IMR-90 (cell line): ENCODE data around the gene CEP162. TPM values are rescaled to one million over a fixed set of nuclear protein-coding genes. Genes with fewer than 3 reads are reported as not detected.

Experiments
- ATAC-seq: fragments of 200-7000 bp; cut with Tn5 transposase; 2 replicates; pipeline ENCODE4 v1.9.1; 2020; ENCODE audit warnings: low read depth, mild to moderate bottlenecking, moderate library complexity
- BruUV-seq: library from RNA; stranded (reverse); fragments of 400-500 nt; replicated peaks from 2 replicates; lab custom pipeline; 2021; lab: Mats Ljungman, UMichigan
- CTCF ChIA-PET: fragments of 300-600 bp; formaldehyde crosslinking; extraction: SDS; loops from one replicate; lab custom pipeline; 2021; ENCODE audit warnings: antibody characterized with exemption; lab: Yijun Ruan, JAX
- POLR2A ChIA-PET: fragments of 300-600 bp; sonication (Branson Sonifier 250); formaldehyde crosslinking; loops from one replicate; lab custom pipeline; 2022; ENCODE audit warnings: antibody characterized with exemption; ENCODE audit not compliant: unreplicated experiment; lab: Charles Lee
- DNase-seq: peaks from one replicate; pipeline ENCODE4 v3.0.0; 2013
- H2AFZ ChIP-seq: replicated peaks from 2 replicates; pipeline ENCODE3; 2013; ENCODE audit warnings: low read length, mild to moderate bottlenecking; ENCODE audit not compliant: poor library complexity
- H2AK5ac ChIP-seq: 2 replicates; pipeline ENCODE4 v1.6.1; 2013; ENCODE audit warnings: low read depth, low read length, inconsistent platforms
- H2AK9ac ChIP-seq: replicated peaks from 2 replicates; pipeline ENCODE3; 2013; ENCODE audit warnings: mild to moderate bottlenecking, low read depth, low read length, moderate library complexity; ENCODE audit not compliant: poor library complexity
- H2BK120ac ChIP-seq: 2 replicates; pipeline ENCODE4 v1.6.1; 2013; ENCODE audit warnings: low read depth, low read length, inconsistent platforms
- H2BK15ac ChIP-seq: 3 replicates; pipeline ENCODE4 v1.6.1; 2013; ENCODE audit warnings: low read depth, low read length, inconsistent platforms
- H2BK20ac ChIP-seq: 2 replicates; pipeline ENCODE4 v1.6.1; 2013; ENCODE audit warnings: low read depth, mild to moderate bottlenecking, inconsistent platforms, low read length, moderate library complexity
- H2BK5ac ChIP-seq: 2 replicates; pipeline ENCODE4 v1.6.1; 2013; ENCODE audit warnings: mild to moderate bottlenecking, low read depth, low read length, inconsistent platforms; ENCODE audit not compliant: poor library complexity, severe bottlenecking
- H3K14ac ChIP-seq: replicated peaks from 2 replicates; pipeline ENCODE4 v1.6.1; 2013; ENCODE audit warnings: low read depth, low read length, inconsistent platforms
- H3K18ac ChIP-seq: 2 replicates; pipeline ENCODE4 v1.6.1; 2013; ENCODE audit warnings: low read depth, low read length, control low read depth
- H3K23ac ChIP-seq: 2 replicates; pipeline ENCODE4 v1.6.1; 2013; ENCODE audit warnings: low read depth, low read length, inconsistent platforms
- H3K27ac ChIP-seq: 2 replicates; pipeline ENCODE4 v1.5.1; 2013; ENCODE audit warnings: mild to moderate bottlenecking, control low read depth, low read length; ENCODE audit not compliant: insufficient read depth
- H3K27me3 ChIP-seq: 2 replicates; pipeline ENCODE4 v1.6.1; 2013; ENCODE audit warnings: low read length; ENCODE audit not compliant: control insufficient read depth, insufficient read depth
- H3K36me3 ChIP-seq: 2 replicates; pipeline ENCODE4 v1.6.1; 2013; ENCODE audit warnings: low read length, mixed read lengths; ENCODE audit not compliant: control insufficient read depth, insufficient read depth
- H3K4ac ChIP-seq: 2 replicates; pipeline ENCODE4 v1.6.1; 2013; ENCODE audit warnings: low read depth, low read length, inconsistent platforms
- H3K4me1 ChIP-seq: 2 replicates; pipeline ENCODE4 v1.6.1; 2013; ENCODE audit warnings: low read length, mixed read lengths; ENCODE audit not compliant: control insufficient read depth, insufficient read depth
- H3K4me2 ChIP-seq: 2 replicates; pipeline ENCODE4 v1.6.1; 2013; ENCODE audit warnings: low read depth, mild to moderate bottlenecking, control low read depth, low read length, moderate library complexity
- H3K4me3 ChIP-seq: 2 replicates; pipeline ENCODE4 v1.5.1; 2013; ENCODE audit warnings: low read depth, mild to moderate bottlenecking, control low read depth, low read length, moderate library complexity; ENCODE audit not compliant: insufficient read depth
- H3K56ac ChIP-seq: 2 replicates; pipeline ENCODE4 v1.6.1; 2013; ENCODE audit warnings: low read length, inconsistent platforms; ENCODE audit not compliant: insufficient read depth; ENCODE audit errors: extremely low read depth
- H3K79me1 ChIP-seq, 2 experiments: 2 replicates each; pipeline ENCODE4 v1.6.1; 2013; ENCODE audit warnings: low read length in 2 of 2, inconsistent platforms in 1 of 2, low read depth in 1 of 2
- H3K9ac ChIP-seq: 2 replicates; pipeline ENCODE4 v1.6.1; 2013; ENCODE audit warnings: low read depth, low read length, control low read depth
- H3K9me1 ChIP-seq: 2 replicates; pipeline ENCODE4 v1.6.1; 2013; ENCODE audit warnings: low read length, inconsistent platforms; ENCODE audit not compliant: insufficient read depth
- H3K9me3 ChIP-seq: 2 replicates; pipeline ENCODE4 v1.6.1; 2013; ENCODE audit warnings: low read length; ENCODE audit not compliant: control insufficient read depth, insufficient read depth
- H4K20me1 ChIP-seq: 2 replicates; pipeline ENCODE4 v1.6.1; 2013; ENCODE audit warnings: low read length, inconsistent platforms; ENCODE audit not compliant: insufficient read depth
- H4K5ac ChIP-seq: 2 replicates; pipeline ENCODE4 v1.6.1; 2013; ENCODE audit warnings: mild to moderate bottlenecking, low read depth, low read length, control low read depth
- H4K8ac ChIP-seq, 2 experiments: 2 replicates each; pipeline ENCODE4 v1.6.1; 2013; ENCODE audit warnings: low read depth in 2 of 2, low read length in 2 of 2, control low read depth in 1 of 2, inconsistent platforms in 1 of 2
- H4K91ac ChIP-seq: 2 replicates; pipeline ENCODE4 v1.6.1; 2013; ENCODE audit warnings: low read depth, low read length, inconsistent platforms; ENCODE audit not compliant: insufficient read depth
- BHLHE40 ChIP-seq: fragments of 150-350 bp; IDR thresholded peaks from 2 replicates; pipeline ENCODE4 v1.6.1; 2016; ENCODE audit warnings: mild to moderate bottlenecking, low read depth, low read length
- CEBPB ChIP-seq: IDR thresholded peaks from 2 replicates; pipeline ENCODE4 v1.6.1; 2012; ENCODE audit warnings: low read depth, low read length, improper control_type of control experiment
- CHD1 ChIP-seq: IDR thresholded peaks from 2 replicates; pipeline ENCODE4 v1.6.1; 2012; ENCODE audit warnings: low read depth, low read length, improper control_type of control experiment
- CTCF ChIP-seq: conservative IDR thresholded peaks from 2 replicates; pipeline ENCODE4 v1.5.1; 2012; ENCODE audit warnings: mild to moderate bottlenecking, low read depth, low read length, improper control_type of control experiment
- MAZ ChIP-seq: IDR thresholded peaks from 2 replicates; pipeline ENCODE4 v1.6.1; 2012; ENCODE audit warnings: low read depth, mild to moderate bottlenecking, low read length, improper control_type of control experiment, moderate library complexity, borderline replicate concordance
- MXI1 ChIP-seq: IDR thresholded peaks from 2 replicates; pipeline ENCODE4 v1.6.1; 2012; ENCODE audit warnings: low read depth, mild to moderate bottlenecking, low read length, moderate library complexity, borderline replicate concordance
- NFE2L2 ChIP-seq: fragments of 150-350 bp; IDR thresholded peaks from 2 replicates; pipeline ENCODE4 v1.6.1; 2016; ENCODE audit warnings: low read depth, mild to moderate bottlenecking, low read length
- RAD21 ChIP-seq: IDR thresholded peaks from 2 replicates; pipeline ENCODE4 v1.6.1; 2012; ENCODE audit warnings: low read length, improper control_type of control experiment
- RFX5 ChIP-seq: IDR thresholded peaks from 2 replicates; pipeline ENCODE4 v1.8.0; 2012; ENCODE audit warnings: low read depth, mild to moderate bottlenecking, low read length, moderate library complexity
- SMC3 ChIP-seq: fragments of 150-350 bp; IDR thresholded peaks from 2 replicates; pipeline ENCODE4 v1.6.1; 2016; ENCODE audit warnings: low read depth, mild to moderate bottlenecking, antibody characterized with exemption, low read length, moderate library complexity
- WGBS, 2 experiments: methylation state at CpG; one replicate each; pipeline versions ENCODE4 v1.1.5 to v1.1.7; 2013; ENCODE audit warnings: missing lambda C conversion rate in 2 of 2; ENCODE audit not compliant: insufficient read length in 1 of 2; ENCODE audit errors: extremely low coverage in 2 of 2; 5-methylcytosine and 5-hydroxymethylcytosine counted together
- dilution Hi-C: fragments of 300-500 bp; cut with HindIII; formaldehyde crosslinking; loops from one replicate; pipeline ENCODE4 v1.14.3; 2018; ENCODE audit warnings: low sequenced_read_pairs; ENCODE audit not compliant: unreplicated experiment
- in situ Hi-C: fragments of 300-500 bp; cut with MboI; formaldehyde crosslinking; loops from 3 replicates; pipeline ENCODE4 v1.14.3; 2019; ENCODE audit warnings: low sequenced_read_pairs, inconsistent platforms, mixed read lengths
- intact Hi-C: fragments of 100-400 bp; cut with micrococcal nuclease; formaldehyde crosslinking; loops from 2 replicates; pipeline ENCODE4 v1.10.0; 2022
- polyA plus RNA-seq, 3 experiments: library from polyadenylated mRNA; depleted of rRNA; stranded (reverse); fragments of >200 nt; gene quantifications; 2 replicates each; pipeline ENCODE4 v1.2.3, GENCODE V29; 2012; ENCODE audit warnings: low replicate concordance in 1 of 3
- total RNA-seq: library from RNA; depleted of rRNA; stranded (reverse); fragments of >200 nt; gene quantifications from 2 replicates; pipeline ENCODE4 v1.2.3, GENCODE V29; 2012
- TF ChIP-seq, protein P1 (sequence below): fragments of 150-350 bp; IDR thresholded peaks from 2 replicates; pipeline ENCODE4 v1.6.1; 2016; ENCODE audit warnings: low read depth, mild to moderate bottlenecking, low read length, moderate library complexity, borderline replicate concordance
- TF ChIP-seq, protein P2 (sequence below): fragments of 150-350 bp; IDR thresholded peaks from 2 replicates; pipeline ENCODE4 v1.6.1; 2017; ENCODE audit warnings: mild to moderate bottlenecking, antibody characterized with exemption, low read length, low read depth

Gene CEP162
- total and polyA plus RNA-seq, 2 of the 4 experiments (the other 2 are of a cell fraction): 1.2 to 1.6 TPM

- Histone ChIP-seq H4K5ac (no peak overlapping the region), H2BK120ac (no peak overlapping the region), H3K56ac (no peak overlapping the region), H3K23ac (no peak overlapping the region), H3K4me2 (no peak overlapping the region), H3K4ac (no peak overlapping the region), H3K4me1 (no peaks in the 10 kb centered on the region), H3K14ac (no peak overlapping the region), H4K20me1 (no peaks in the 10 kb centered on the region), H3K18ac (no peak overlapping the region), H4K8ac (no peak overlapping the region), H3K79me1 (no peaks in the 10 kb centered on the region), H2AK5ac (no peak overlapping the region), H3K9me3 (no peaks in the 10 kb centered on the region), H2BK5ac (no peak overlapping the region), H2BK15ac (no peak overlapping the region), H4K91ac (no peak overlapping the region), H3K36me3 (no peaks in the 10 kb centered on the region), H3K27ac (no peak overlapping the region), H3K9me1 (no peaks in the 10 kb centered on the region), H2AFZ (no peak overlapping the region), H3K9ac (no peak overlapping the region), H3K4me3 (no peak overlapping the region), H3K27me3 (no peaks in the 10 kb centered on the region; the same call in 1 of the 2 replicates), H2BK20ac (no peak overlapping the region), H2AK9ac (no peak overlapping the region)
- no CpG with 5 or more reads among the region's 3 CpGs for WGBS, 2 experiments
- intact Hi-C loops: no loop called here
- dilution Hi-C loops: no loop called here
- DNase-seq (no peak), ATAC-seq (no peak)
- BruUV-seq: no TSS peak
- ChIA-PET CTCF (no interaction called here), POLR2A (no interaction called here)
- in situ Hi-C loops: no loop called here
- TF ChIP-seq MXI1 (no peak), CTCF (no peak), MAZ (no peak), NFE2L2 (no peak), BHLHE40 (no peak), RAD21 (no peak), RFX5 (no peak), SMC3 (no peak), CHD1 (no peak), CEBPB (no peak)
- TF ChIP-seq, protein P1, sequence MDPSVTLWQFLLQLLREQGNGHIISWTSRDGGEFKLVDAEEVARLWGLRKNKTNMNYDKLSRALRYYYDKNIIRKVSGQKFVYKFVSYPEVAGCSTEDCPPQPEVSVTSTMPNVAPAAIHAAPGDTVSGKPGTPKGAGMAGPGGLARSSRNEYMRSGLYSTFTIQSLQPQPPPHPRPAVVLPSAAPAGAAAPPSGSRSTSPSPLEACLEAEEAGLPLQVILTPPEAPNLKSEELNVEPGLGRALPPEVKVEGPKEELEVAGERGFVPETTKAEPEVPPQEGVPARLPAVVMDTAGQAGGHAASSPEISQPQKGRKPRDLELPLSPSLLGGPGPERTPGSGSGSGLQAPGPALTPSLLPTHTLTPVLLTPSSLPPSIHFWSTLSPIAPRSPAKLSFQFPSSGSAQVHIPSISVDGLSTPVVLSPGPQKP: no peak
- TF ChIP-seq, protein P2, sequence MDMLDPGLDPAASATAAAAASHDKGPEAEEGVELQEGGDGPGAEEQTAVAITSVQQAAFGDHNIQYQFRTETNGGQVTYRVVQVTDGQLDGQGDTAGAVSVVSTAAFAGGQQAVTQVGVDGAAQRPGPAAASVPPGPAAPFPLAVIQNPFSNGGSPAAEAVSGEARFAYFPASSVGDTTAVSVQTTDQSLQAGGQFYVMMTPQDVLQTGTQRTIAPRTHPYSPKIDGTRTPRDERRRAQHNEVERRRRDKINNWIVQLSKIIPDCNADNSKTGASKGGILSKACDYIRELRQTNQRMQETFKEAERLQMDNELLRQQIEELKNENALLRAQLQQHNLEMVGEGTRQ: no peak
Measured at GRCh38 chr6:84260926-84261325, 33.5 kb upstream of the CEP162 start.
